Left hindlimb (tissue), 1 donor: ENCODE results near the gene UBE2G2.

Experiments
- DNase-seq: peaks from one replicate; pipeline ENCODE4 v3.0.0-alpha.2; 2018

Gene UBE2G2

GRCh38 chr21:44762221-44763049 lies 39.2 kb downstream of the UBE2G2 start:
- no peak for DNase-seq

GRCh38 chr21:44761747-44762208 lies 39.8 kb downstream of the UBE2G2 start:
- no peak for DNase-seq

- no peak for DNase-seq
These were observed 40.5 kb downstream of the UBE2G2 start for GRCh38 chr21:44761011-44761729.

GRCh38 chr21:44760376-44760775 lies 41.2 kb downstream of the UBE2G2 start:
- DNase-seq, result no peak

GRCh38 chr21:44759628-44760285 lies 41.9 kb downstream of the UBE2G2 start:
- DNase-seq, result no peak

GRCh38 chr21:44758781-44759627 lies 42.6 kb downstream of the UBE2G2 start:
- DNase-seq, result no peak

GRCh38 chr21:44758141-44758561 lies 43.5 kb downstream of the UBE2G2 start:
- no peak for DNase-seq

GRCh38 chr21:44757731-44758130 lies 43.9 kb downstream of the UBE2G2 start:
- DNase-seq, result no peak

GRCh38 chr21:44756423-44757185 lies 45.0 kb downstream of the UBE2G2 start:
- DNase-seq, result no peak

- no peak for DNase-seq
These were observed 46.4 kb downstream of the UBE2G2 start for GRCh38 chr21:44755227-44755626.

- no peak for DNase-seq
These were observed 48.3 kb downstream of the UBE2G2 start for GRCh38 chr21:44753357-44753756.

GRCh38 chr21:44752671-44753235 lies 48.9 kb downstream of the UBE2G2 start:
- DNase-seq, result no peak

GRCh38 chr21:44751799-44752636 lies 49.6 kb downstream of the UBE2G2 start:
- DNase-seq, result no peak

GRCh38 chr21:44751186-44751798 lies 50.3 kb downstream of the UBE2G2 start:
- no peak for DNase-seq

- DNase-seq, result no peak
These were observed 51.0 kb downstream of the UBE2G2 start for GRCh38 chr21:44750675-44751025.

GRCh38 chr21:44749759-44750674 lies 51.6 kb downstream of the UBE2G2 start:
- DNase-seq, result no peak

- no peak for DNase-seq
These were observed 52.4 kb downstream of the UBE2G2 start for GRCh38 chr21:44749116-44749758.

GRCh38 chr21:44748621-44749020 lies 53.0 kb downstream of the UBE2G2 start:
- DNase-seq, result no peak
